ENCODE measurements around the gene AGRP.
"Not testable (repeated sequence)": the region's sequence is repeated elsewhere in the genome, so short reads cannot be mapped to it uniquely, and the experiment has no call there.

Gene AGRP

GRCh38 chr16:67504031-67505021 lies 21.0 kb upstream of the AGRP start:
- no peak for DNase-seq (ENCODE audit: low read depth)

GRCh38 chr16:67499106-67499505 lies 15.8 kb upstream of the AGRP start:
- no peak for DNase-seq (ENCODE audit: low read depth)

GRCh38 chr16:67490335-67491096 lies 7.2 kb upstream of the AGRP start:
- no peak for DNase-seq (ENCODE audit: low read depth)

GRCh38 chr16:67489401-67490083 lies 6.2 kb upstream of the AGRP start:
- DNase-seq (ENCODE audit: low read depth) = no peak

- not testable (repeated sequence) for DNase-seq (ENCODE audit: low read depth)
These were observed 4.2 kb upstream of the AGRP start for GRCh38 chr16:67487561-67487960.

GRCh38 chr16:67486805-67487204 lies 3.5 kb upstream of the AGRP start:
- DNase-seq (ENCODE audit: low read depth) = no peak

- no peak for DNase-seq (ENCODE audit: low read depth)
These were observed 581 bp upstream of the AGRP start for GRCh38 chr16:67483731-67484525.

- DNase-seq (ENCODE audit: low read depth) = no peak
These were observed 968 bp downstream of the AGRP start for GRCh38 chr16:67482233-67482924.

- DNase-seq (ENCODE audit: low read depth) = peak; percentile 8
These were observed 1.6 kb downstream of the AGRP start for GRCh38 chr16:67481561-67482232.

GRCh38 chr16:67480833-67481560 lies 2.4 kb downstream of the AGRP start, which contains the start of gene ATP6V0D1:
Gene ATP6V0D1 (minus strand): TSS chr16:67481157. CDS start chr16:67481086, 71 bp downstream.
- DNase-seq (ENCODE audit: low read depth) = peak; percentile 97

GRCh38 chr16:67477960-67478554 lies 5.3 kb downstream of the AGRP start:
- DNase-seq (ENCODE audit: low read depth) = no peak

GRCh38 chr16:67474551-67475455 lies 8.5 kb downstream of the AGRP start:
- DNase-seq (ENCODE audit: low read depth) = no peak

- DNase-seq (ENCODE audit: low read depth) = no peak
These were observed 11.5 kb downstream of the AGRP start for GRCh38 chr16:67471758-67472384.

GRCh38 chr16:67470359-67470758 lies 13.0 kb downstream of the AGRP start:
- DNase-seq (ENCODE audit: low read depth) = no peak

- DNase-seq (ENCODE audit: low read depth) = no peak
These were observed 14.6 kb downstream of the AGRP start for GRCh38 chr16:67468731-67469130.

GRCh38 chr16:67466581-67466980 lies 16.8 kb downstream of the AGRP start:
- no peak for DNase-seq (ENCODE audit: low read depth)

- no peak for DNase-seq (ENCODE audit: low read depth)
These were observed 18.8 kb downstream of the AGRP start for GRCh38 chr16:67464565-67464964.

- no peak for DNase-seq (ENCODE audit: low read depth)
These were observed 19.7 kb downstream of the AGRP start for GRCh38 chr16:67463691-67464090.

Data from stimulated activated CD8-positive, alpha-beta memory T cell treated with anti-CD3 and anti-CD28 coated beads, Interleukin-7, amount 100 ng/mL, for 24 hours (primary cell).